Stimulated activated effector memory CD8-positive, alpha-beta T cell treated with anti-CD3 and anti-CD28 coated beads, Interleukin-12 subunit alpha, Interleukin-12 subunit beta, amount 100 ng/mL, for 72 hours (primary cell): ENCODE measurements around the gene MCCD1.

Source experiments
- ATAC-seq: fragments of 150-1000 bp; cut with Tn5 transposase; 2 replicates; pipeline ENCODE4 v1.10.0; 2021
- DNase-seq, 2 donors: peaks; one replicate each; pipeline ENCODE4 v3.0.0; 2021 to 2022; ENCODE audit warnings: low spot score in 2 of 2
- H3K27ac Mint-ChIP-seq: one replicate; pipeline ENCODE4 v1.8.0; 2022; ENCODE audit warnings: mild to moderate bottlenecking, mixed read lengths
- H3K36me3 Mint-ChIP-seq: one replicate; pipeline ENCODE4 v1.8.0; 2022; ENCODE audit warnings: mild to moderate bottlenecking, mixed read lengths
- H3K4me1 Mint-ChIP-seq: one replicate; pipeline ENCODE4 v1.8.0; 2022; ENCODE audit warnings: mixed read lengths
- H3K4me3 Mint-ChIP-seq: one replicate; pipeline ENCODE4 v1.8.0; 2022; ENCODE audit warnings: mild to moderate bottlenecking, mixed read lengths
- H3K9me3 Mint-ChIP-seq: one replicate; pipeline ENCODE4 v1.8.0; 2022; ENCODE audit warnings: mixed read lengths

Gene MCCD1

DNA sequence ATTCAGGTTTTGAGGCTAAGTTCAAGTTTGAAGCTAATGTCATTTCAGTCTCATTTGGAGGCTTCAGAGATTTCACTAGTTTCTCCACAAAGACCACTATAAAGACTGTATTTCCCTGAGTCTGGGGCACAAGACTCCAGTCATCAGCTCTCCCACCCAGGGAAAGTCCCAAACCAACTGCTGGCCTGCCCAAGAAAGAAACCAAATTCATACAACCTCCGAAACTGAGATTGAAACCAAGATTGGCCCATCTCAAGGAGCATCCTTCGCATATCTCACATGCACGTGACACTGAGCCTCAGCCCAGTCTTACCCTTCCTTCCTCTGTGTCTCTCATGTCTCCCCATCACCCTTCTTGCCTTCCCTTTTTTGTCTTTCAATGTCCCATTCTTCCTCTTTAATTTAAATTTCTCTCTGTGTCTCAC lies 39.8 kb downstream of the MCCD1 start:
- DNase-seq = peak in 1 of 2 donors; percentile 84

DNA sequence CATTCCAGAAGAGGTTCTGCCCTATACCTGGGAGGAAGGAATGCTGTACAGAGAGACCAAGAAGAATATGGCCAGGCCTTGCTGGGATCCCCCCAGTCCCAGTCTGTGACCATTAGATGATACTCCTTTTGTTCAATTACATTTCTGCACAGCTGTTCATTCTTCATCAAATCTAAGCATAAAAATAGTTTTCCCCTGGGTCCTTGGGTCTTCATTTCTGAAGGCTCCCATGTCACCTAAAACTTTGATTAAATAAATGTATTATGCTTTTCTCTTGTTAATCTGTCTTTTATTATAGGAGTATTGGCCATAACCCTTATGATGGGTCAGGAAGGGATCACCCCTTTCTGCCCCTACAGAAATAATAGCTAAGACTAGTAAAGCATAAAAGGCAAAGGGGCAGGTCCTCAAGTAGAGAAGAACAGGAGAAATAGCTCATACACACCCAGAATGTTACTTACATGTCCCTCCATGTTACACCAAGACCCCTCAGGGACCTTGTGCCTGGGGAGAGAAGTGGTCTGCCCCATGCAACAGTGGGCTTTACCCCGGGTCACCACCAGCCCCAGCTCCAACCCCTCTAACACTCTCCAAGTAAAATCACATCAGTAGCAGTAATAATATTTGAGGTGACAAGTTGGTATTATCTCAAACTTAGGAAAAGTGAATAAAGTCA lies 41.2 kb downstream of the MCCD1 start:
- no peak for DNase-seq
- Mint-ChIP-seq H3K9me3 (no peaks in the 10 kb centered on the region), H3K27ac (peak overlapping the region; percentile 98), H3K4me1 (peaks cover 87% of the 10 kb centered on the region), H3K36me3 (peaks cover 44% of the 10 kb centered on the region), H3K4me3 (peak overlapping the region; percentile 97)
- ATAC-seq = no peak

More for the DNA sequence above, 39.8 kb downstream of the MCCD1 start:
- H3K4me1 Mint-ChIP-seq = peaks cover 85% of the 10 kb centered on the region
- peak; percentile 71 for ATAC-seq
- peaks cover 33% of the 10 kb centered on the region for H3K36me3 Mint-ChIP-seq
- peak overlapping the region; percentile 55 for H3K4me3 Mint-ChIP-seq
- peak overlapping the region; percentile 48 for H3K27ac Mint-ChIP-seq
- H3K9me3 Mint-ChIP-seq = no peaks in the 10 kb centered on the region

DNA sequence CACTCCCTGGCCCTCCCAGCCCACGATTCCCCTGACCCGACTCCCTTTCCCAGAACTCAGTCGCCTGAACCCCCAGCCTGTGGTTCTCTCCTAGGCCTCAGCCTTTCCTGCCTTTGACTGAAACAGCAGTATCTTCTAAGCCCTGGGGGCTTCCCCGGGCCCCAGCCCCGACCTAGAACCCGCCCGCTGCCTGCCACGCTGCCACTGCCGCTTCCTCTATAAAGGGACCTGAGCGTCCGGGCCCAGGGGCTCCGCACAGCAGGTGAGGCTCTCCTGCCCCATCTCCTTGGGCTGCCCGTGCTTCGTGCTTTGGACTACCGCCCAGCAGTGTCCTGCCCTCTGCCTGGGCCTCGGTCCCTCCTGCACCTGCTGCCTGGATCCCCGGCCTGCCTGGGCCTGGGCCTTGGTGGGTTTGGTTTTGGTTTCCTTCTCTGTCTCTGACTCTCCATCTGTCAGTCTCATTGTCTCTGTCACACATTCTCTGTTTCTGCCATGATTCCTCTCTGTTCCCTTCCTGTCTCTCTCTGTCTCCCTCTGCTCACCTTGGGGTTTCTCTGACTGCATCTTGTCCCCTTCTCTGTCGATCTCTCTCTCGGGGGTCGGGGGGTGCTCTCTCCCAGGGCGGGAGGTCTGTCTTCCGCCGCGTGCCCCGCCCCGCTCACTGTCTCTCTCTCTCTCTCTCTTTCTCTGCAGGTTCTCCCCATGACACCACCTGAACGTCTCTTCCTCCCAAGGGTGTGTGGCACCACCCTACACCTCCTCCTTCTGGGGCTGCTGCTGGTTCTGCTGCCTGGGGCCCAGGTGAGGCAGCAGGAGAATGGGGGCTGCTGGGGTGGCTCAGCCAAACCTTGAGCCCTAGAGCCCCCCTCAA lies 43.5 kb downstream of the MCCD1 start, which contains the start of gene LTA:
LTA (plus strand) TSS at position 249 of the 871 bp plus-strand sequence; CDS start at position 703, 454 bp downstream.
- DNase-seq = peak; percentile 69 to 94
- Mint-ChIP-seq H3K27ac (peak within 1 kb of the TSS; percentile 98), H3K9me3 (no peaks in the 10 kb centered on the region), H3K4me1 (peaks cover 79% of the 10 kb centered on the region), H3K36me3 (peaks cover 65% of the 10 kb centered on the region), H3K4me3 (peak within 1 kb of the TSS; percentile 97)
- ATAC-seq = peak; percentile 70

DNA sequence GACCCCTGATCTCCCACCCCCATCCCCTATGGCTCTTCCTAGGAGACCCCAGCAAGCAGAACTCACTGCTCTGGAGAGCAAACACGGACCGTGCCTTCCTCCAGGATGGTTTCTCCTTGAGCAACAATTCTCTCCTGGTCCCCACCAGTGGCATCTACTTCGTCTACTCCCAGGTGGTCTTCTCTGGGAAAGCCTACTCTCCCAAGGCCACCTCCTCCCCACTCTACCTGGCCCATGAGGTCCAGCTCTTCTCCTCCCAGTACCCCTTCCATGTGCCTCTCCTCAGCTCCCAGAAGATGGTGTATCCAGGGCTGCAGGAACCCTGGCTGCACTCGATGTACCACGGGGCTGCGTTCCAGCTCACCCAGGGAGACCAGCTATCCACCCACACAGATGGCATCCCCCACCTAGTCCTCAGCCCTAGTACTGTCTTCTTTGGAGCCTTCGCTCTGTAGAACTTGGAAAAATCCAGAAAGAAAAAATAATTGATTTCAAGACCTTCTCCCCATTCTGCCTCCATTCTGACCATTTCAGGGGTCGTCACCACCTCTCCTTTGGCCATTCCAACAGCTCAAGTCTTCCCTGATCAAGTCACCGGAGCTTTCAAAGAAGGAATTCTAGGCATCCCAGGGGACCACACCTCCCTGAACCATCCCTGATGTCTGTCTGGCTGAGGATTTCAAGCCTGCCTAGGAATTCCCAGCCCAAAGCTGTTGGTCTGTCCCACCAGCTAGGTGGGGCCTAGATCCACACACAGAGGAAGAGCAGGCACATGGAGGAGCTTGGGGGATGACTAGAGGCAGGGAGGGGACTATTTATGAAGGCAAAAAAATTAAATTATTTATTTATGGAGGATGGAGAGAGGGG lies 44.7 kb downstream of the MCCD1 start:
- H3K36me3 Mint-ChIP-seq = peaks cover 69% of the 10 kb centered on the region
- peak overlapping the region; percentile 98 for H3K27ac Mint-ChIP-seq
- no peaks in the 10 kb centered on the region for H3K9me3 Mint-ChIP-seq
- H3K4me1 Mint-ChIP-seq = peaks cover 72% of the 10 kb centered on the region
- no peak for DNase-seq
- H3K4me3 Mint-ChIP-seq = peak overlapping the region; percentile 97
- no peak for ATAC-seq

GRCh38 chr6:31574106-31575061 lies 45.6 kb downstream of the MCCD1 start:
- peaks cover 78% of the 10 kb centered on the region for H3K36me3 Mint-ChIP-seq
- H3K4me3 Mint-ChIP-seq = peak overlapping the region; percentile 97
- peak; percentile 2 for ATAC-seq
- peak in 1 of 2 donors; percentile 78 for DNase-seq
- peaks cover 72% of the 10 kb centered on the region for H3K4me1 Mint-ChIP-seq
- H3K9me3 Mint-ChIP-seq = no peaks in the 10 kb centered on the region
- H3K27ac Mint-ChIP-seq = peak overlapping the region; percentile 98

- DNase-seq (peak; percentile 75 to 93), ATAC-seq (peak; percentile 46)
- H3K9me3 Mint-ChIP-seq = no peaks in the 10 kb centered on the region
- peaks cover 88% of the 10 kb centered on the region for H3K36me3 Mint-ChIP-seq
- H3K4me1 Mint-ChIP-seq = peaks cover 72% of the 10 kb centered on the region
- peak within 1 kb of the TSS; percentile 97 for H3K4me3 Mint-ChIP-seq
- H3K27ac Mint-ChIP-seq = peak within 1 kb of the TSS; percentile 98
Measured at GRCh38 chr6:31575335-31575901, 46.7 kb downstream of the MCCD1 start, which contains the start of gene TNF. Gene TNF, plus strand, starts transcription at chr6:31575565. Its CDS starts 177 bp downstream, at chr6:31575742.

- H3K4me3 Mint-ChIP-seq = peak overlapping the region; percentile 97
- H3K27ac Mint-ChIP-seq = peak overlapping the region; percentile 98
- ATAC-seq = no peak
- peak in 1 of 2 donors; percentile 58 for DNase-seq
- peaks cover 95% of the 10 kb centered on the region for H3K36me3 Mint-ChIP-seq
- peaks cover 73% of the 10 kb centered on the region for H3K4me1 Mint-ChIP-seq
- no peaks in the 10 kb centered on the region for H3K9me3 Mint-ChIP-seq
Measured at GRCh38 chr6:31575952-31576685, 47.4 kb downstream of the MCCD1 start.

DNA sequence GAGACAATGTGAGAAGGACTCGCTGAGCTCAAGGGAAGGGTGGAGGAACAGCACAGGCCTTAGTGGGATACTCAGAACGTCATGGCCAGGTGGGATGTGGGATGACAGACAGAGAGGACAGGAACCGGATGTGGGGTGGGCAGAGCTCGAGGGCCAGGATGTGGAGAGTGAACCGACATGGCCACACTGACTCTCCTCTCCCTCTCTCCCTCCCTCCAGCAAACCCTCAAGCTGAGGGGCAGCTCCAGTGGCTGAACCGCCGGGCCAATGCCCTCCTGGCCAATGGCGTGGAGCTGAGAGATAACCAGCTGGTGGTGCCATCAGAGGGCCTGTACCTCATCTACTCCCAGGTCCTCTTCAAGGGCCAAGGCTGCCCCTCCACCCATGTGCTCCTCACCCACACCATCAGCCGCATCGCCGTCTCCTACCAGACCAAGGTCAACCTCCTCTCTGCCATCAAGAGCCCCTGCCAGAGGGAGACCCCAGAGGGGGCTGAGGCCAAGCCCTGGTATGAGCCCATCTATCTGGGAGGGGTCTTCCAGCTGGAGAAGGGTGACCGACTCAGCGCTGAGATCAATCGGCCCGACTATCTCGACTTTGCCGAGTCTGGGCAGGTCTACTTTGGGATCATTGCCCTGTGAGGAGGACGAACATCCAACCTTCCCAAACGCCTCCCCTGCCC lies 48.3 kb downstream of the MCCD1 start:
- H3K27ac Mint-ChIP-seq = peak overlapping the region; percentile 98
- peaks cover 71% of the 10 kb centered on the region for H3K4me1 Mint-ChIP-seq
- ATAC-seq = peak; percentile 2
- H3K36me3 Mint-ChIP-seq = peaks cover 99% of the 10 kb centered on the region
- no peaks in the 10 kb centered on the region for H3K9me3 Mint-ChIP-seq
- peak overlapping the region; percentile 97 for H3K4me3 Mint-ChIP-seq
- DNase-seq = peak in 1 of 2 donors; percentile 83

- DNase-seq (no peak), ATAC-seq (no peak)
- H3K27ac Mint-ChIP-seq = peak overlapping the region; percentile 98
- peak overlapping the region; percentile 97 for H3K4me3 Mint-ChIP-seq
- peaks cover 71% of the 10 kb centered on the region for H3K4me1 Mint-ChIP-seq
- no peaks in the 10 kb centered on the region for H3K9me3 Mint-ChIP-seq
- H3K36me3 Mint-ChIP-seq = peaks cover 93% of the 10 kb centered on the region
Measured at GRCh38 chr6:31577579-31577966, 48.8 kb downstream of the MCCD1 start.

DNA sequence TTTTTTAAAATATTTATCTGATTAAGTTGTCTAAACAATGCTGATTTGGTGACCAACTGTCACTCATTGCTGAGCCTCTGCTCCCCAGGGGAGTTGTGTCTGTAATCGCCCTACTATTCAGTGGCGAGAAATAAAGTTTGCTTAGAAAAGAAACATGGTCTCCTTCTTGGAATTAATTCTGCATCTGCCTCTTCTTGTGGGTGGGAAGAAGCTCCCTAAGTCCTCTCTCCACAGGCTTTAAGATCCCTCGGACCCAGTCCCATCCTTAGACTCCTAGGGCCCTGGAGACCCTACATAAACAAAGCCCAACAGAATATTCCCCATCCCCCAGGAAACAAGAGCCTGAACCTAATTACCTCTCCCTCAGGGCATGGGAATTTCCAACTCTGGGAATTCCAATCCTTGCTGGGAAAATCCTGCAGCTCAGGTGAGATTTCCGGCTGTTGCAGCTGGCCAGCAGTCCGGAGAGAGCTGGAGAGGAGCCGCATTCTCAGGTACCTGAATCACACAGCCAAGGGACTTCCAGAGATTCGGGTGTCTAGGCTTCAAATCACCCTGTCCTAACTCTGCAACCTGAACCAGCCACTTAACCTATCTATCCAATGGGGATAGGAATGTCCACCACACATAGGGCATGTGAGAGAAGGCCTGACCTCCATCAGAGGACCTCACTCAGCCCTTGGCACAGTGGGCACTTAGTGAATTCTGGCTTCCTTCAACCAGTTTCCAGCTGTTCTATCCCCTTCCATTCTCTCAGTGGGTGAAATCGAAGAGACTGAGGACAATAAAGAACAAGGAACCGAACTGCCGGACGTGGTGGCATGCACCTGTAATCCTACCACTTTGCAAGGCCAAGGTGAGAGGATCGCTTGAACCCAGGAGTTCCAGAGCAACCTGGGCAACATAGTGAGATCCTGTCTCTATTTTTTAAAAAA lies 49.7 kb downstream of the MCCD1 start:
- Mint-ChIP-seq H3K9me3 (no peaks in the 10 kb centered on the region), H3K4me1 (peaks cover 69% of the 10 kb centered on the region)

DNA sequence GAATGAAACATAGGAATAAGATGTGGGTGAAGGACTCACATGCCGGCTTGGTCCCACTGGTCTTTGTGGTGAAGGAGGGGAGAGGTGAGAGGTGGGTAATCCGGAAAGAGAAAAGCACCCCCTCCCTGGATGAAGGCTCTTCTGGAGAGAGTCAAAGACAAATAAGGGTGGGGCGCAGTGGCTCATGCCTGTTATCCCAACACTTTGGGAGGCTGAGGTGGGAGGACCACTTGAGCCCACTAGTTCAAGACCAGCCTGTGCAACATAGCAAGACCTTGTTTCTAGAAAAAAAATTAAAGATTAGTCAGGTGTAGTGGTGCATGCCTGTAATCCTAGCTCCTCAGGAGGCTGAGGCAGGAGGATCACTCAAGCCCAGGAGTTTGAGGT lies 50.4 kb downstream of the MCCD1 start:
- H3K4me3 Mint-ChIP-seq = peak overlapping the region; percentile 97
- H3K9me3 Mint-ChIP-seq = no peaks in the 10 kb centered on the region
- peaks cover 78% of the 10 kb centered on the region for H3K36me3 Mint-ChIP-seq
- no peak for ATAC-seq
- peak overlapping the region; percentile 98 for H3K27ac Mint-ChIP-seq
- DNase-seq = peak in 1 of 2 donors; percentile 61
- H3K4me1 Mint-ChIP-seq = peaks cover 62% of the 10 kb centered on the region

More for the DNA sequence above, 49.7 kb downstream of the MCCD1 start:
- no peak for ATAC-seq
- H3K4me3 Mint-ChIP-seq = peak overlapping the region; percentile 97
- peaks cover 85% of the 10 kb centered on the region for H3K36me3 Mint-ChIP-seq
- peak overlapping the region; percentile 98 for H3K27ac Mint-ChIP-seq
- DNase-seq = peak in 1 of 2 donors; percentile 54
